AG08396 (cell line): ENCODE measurements around the gene DYNC1LI2.
"Not testable (repeated sequence)": the region's sequence is repeated elsewhere in the genome, so short reads cannot be mapped to it uniquely, and the experiment has no call there.

Source experiments
- DNase-seq: peaks from one replicate; pipeline ENCODE4 v3.0.0; 2012; ENCODE audit warnings: low spot score, mixed read lengths

The DYNC1LI2 gene

GRCh38 chr16:66696669-66697630, 54.5 kb downstream of the DYNC1LI2 start, which contains the start of gene CMTM4:
CMTM4 (minus strand) TSS chr16:66696743; CDS start chr16:66696525, 218 bp downstream.
- peak; percentile 97 for DNase-seq

DNA sequence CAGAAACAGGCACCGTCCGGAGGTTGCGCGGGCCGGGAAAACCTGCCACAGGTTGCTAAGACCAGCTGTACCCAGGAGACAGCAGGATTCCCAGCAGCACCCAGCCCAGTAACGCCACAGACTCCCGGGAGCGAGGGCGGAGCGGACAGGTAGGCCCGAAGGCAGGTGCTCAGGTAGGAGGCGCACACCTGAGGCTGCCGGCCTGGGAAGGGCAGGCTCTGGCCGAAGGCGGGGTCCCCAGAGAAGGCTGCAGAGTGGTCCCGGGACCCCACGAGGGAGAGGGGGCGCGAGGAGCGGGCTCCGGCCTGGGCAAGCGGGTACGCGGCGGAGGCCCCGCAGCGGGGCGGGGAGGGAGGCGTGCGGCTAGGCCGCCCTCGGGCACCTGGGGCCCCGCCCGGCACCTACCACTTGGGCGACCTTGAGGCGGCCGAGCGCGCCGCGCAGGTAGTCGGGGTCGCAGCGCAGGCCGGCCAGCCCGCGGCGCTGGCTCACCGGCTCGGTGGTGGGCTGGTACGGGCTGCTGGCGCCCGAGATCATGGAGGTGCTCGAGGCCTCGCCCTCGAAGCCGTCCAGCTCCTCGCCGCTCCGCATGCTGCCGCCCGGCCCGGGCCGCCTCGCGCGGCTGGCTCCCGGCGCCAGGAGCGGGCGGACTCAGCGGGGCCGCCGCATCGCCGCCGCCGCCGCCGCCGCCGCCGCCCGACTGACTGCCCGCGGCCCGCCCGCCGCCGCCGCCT, 55.3 kb downstream of the DYNC1LI2 start:
- DNase-seq, result no peak

DNA sequence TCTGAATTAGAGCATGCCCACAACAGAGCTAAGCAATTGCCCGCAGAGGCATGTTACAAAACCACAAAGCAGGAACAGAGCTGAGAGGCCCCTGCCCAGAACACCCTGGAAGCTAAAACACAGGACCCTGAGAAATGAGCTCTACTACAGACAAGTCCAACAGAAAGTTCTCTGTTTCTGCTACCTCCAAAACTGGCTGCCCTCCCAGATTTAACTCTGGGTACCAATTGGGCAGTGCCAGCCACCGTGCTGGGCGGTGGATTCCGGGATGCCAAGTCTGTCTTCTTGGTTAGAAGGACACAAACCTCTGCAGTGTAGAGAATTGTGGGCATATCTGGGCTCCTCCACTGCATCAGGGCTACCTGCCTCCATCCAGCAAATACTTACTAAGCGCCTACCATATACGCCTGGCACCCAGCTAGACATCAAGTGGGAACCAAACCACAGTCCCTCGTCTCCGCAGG, 55.9 kb downstream of the DYNC1LI2 start:
- no peak for DNase-seq

GRCh38 chr16:66693149-66693548, 58.3 kb downstream of the DYNC1LI2 start:
- DNase-seq, result no peak

DNA sequence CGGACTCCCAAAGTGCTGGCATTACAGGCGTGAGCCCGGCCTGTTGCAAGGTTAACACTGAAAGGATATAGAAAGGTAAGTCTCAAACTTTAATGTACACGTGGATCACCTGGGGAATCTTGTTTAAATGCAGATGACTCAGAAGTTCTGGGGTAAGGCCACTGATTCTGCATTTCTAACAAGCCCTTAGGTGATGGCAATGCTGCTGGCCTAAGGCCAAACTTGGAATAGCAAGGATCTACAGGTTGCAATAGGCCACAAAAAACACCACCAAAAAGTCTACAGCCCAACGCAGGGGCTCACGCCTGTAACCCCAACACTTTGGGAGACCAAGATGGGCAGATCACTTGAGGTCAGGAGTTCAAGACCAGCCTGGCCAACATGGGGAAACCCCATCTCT, 59.1 kb downstream of the DYNC1LI2 start:
- DNase-seq, result no peak

DNA sequence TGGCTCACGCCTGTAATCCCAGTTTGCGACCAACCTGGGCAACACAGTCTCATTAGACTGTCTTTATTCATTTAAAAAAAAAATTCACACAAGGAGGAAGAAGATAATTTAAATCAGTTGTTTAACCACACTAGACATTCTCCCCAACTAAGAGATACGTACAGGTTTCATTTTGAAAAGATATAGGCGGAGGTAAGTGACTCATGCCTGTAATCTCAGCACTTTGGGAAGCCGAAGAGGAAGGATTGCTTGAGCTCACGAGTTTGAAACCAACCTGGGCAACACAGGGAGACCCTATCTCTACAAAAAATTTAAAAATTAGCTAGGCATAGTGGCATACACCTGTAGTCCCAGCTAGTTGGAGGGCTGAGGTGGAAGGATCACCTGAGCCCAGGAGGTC, 60.2 kb downstream of the DYNC1LI2 start:
- DNase-seq, result no peak

- DNase-seq, result no peak
Measured at GRCh38 chr16:66690106-66690847, 61.1 kb downstream of the DYNC1LI2 start.

GRCh38 chr16:66689282-66689681, 62.1 kb downstream of the DYNC1LI2 start:
- DNase-seq, result no peak

GRCh38 chr16:66687906-66688625, 63.3 kb downstream of the DYNC1LI2 start:
- DNase-seq, result no peak

GRCh38 chr16:66685501-66686115, 65.8 kb downstream of the DYNC1LI2 start:
- not testable (repeated sequence) for DNase-seq

- DNase-seq, result no peak
Measured at GRCh38 chr16:66682271-66682670, 69.1 kb downstream of the DYNC1LI2 start.

- no peak for DNase-seq
Measured at GRCh38 chr16:66681676-66682075, 69.7 kb downstream of the DYNC1LI2 start.

DNA sequence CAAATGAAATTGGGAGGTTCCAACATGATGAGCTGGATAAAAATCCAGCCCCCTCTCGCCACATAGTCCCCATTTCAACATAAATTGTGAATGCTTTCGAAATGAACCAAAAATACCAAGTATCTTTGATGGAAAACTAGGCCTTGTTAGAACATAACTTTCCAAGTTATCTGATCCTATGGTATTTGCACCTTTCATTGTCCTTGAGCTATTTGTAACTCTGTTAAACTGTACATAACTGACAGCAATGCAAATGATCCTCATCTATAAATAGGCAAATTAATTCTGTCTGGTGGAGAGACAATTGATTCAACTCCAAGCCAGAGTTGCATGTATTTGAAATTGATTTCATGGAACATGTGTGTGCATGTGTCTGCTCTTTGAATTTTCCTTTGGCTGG, 73.1 kb downstream of the DYNC1LI2 start:
- no peak for DNase-seq

- DNase-seq, result no peak
Measured at GRCh38 chr16:66677836-66678235, 73.6 kb downstream of the DYNC1LI2 start.

- no peak for DNase-seq
Measured at GRCh38 chr16:66677179-66677578, 74.2 kb downstream of the DYNC1LI2 start.

DNA sequence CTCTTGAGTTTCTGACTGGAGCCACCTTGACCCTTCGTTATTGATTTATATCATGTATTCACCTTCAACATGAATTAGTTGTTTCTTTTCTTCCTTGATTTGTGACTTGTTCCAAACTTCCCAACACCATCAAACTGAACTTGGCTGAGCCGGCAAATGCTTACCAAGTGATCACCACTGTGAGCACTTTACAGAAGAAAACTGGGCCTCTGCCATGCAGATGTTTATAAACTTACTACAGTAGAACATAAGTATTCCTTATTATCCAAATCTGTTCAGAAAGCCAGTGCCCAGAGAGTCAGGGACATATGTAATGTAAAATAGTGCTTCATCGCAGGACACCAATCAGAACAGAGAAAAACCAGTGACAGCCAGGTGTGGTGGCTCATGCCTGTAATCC, 74.8 kb downstream of the DYNC1LI2 start:
- DNase-seq, result no peak

- no peak for DNase-seq
Measured at GRCh38 chr16:66673691-66674090, 77.7 kb downstream of the DYNC1LI2 start.
